PC-3 (cell line): Measurements from ENCODE around the gene RCCD1. TPM values are rescaled to one million over a fixed set of nuclear protein-coding genes. Genes with fewer than 3 reads are reported as not detected.
"Not testable (repeated sequence)": the region's sequence is repeated elsewhere in the genome, so short reads cannot be mapped to it uniquely, and the experiment has no call there.

Experiments used
- ATAC-seq: fragments of 200-7000 bp; cut with Tn5 transposase; 2 replicates; pipeline ENCODE4 v1.9.1; 2020; ENCODE audit warnings: mild to moderate bottlenecking, moderate library complexity
- BruUV-seq: library from RNA; stranded (reverse); fragments of 400-500 nt; replicated peaks from 2 replicates; lab custom pipeline; 2021; lab: Mats Ljungman, UMichigan
- CTCF ChIA-PET: fragments of 300-600 bp; sonication (Branson Sonifier 250); formaldehyde crosslinking; loops from one replicate; lab custom pipeline; 2022; ENCODE audit warnings: antibody characterized with exemption; lab: Charles Lee
- POLR2A ChIA-PET: fragments of 300-600 bp; sonication (Branson Sonifier 250); formaldehyde crosslinking; loops from one replicate; lab custom pipeline; 2022; ENCODE audit warnings: antibody characterized with exemption; ENCODE audit not compliant: unreplicated experiment; lab: Charles Lee
- DNase-seq: peaks from one replicate; pipeline ENCODE4 v3.0.0-alpha.2; 2015
- H2AFZ ChIP-seq: fragments of 300-600 bp; sonication (generic); 2 replicates; pipeline ENCODE4 v1.6.0; 2016; ENCODE audit warnings: antibody characterized with exemption, low read length
- H3F3A ChIP-seq: fragments of 300-600 bp; sonication (generic); one replicate; pipeline ENCODE4 v1.6.0; 2017; ENCODE audit warnings: antibody characterized with exemption, low read length, control low read depth, mild to moderate bottlenecking; ENCODE audit not compliant: unreplicated experiment
- H3K27ac ChIP-seq: fragments of 300-600 bp; sonication (generic); 2 replicates; pipeline ENCODE4 v1.5.1; 2016; ENCODE audit warnings: mild to moderate bottlenecking, low read length
- H3K27me3 ChIP-seq: fragments of 300-600 bp; sonication (generic); 2 replicates; pipeline ENCODE4 v1.6.1; 2016; ENCODE audit warnings: low read length, mixed read lengths
- H3K36me3 ChIP-seq: fragments of 300-600 bp; sonication (generic); 2 replicates; pipeline ENCODE4 v1.6.1; 2016; ENCODE audit warnings: low read depth, mixed run types, low read length, mixed read lengths
- H3K4me1 ChIP-seq: fragments of 300-600 bp; sonication (generic); 2 replicates; pipeline ENCODE4 v1.5.1; 2016; ENCODE audit warnings: low read length; ENCODE audit not compliant: insufficient read depth
- H3K4me2 ChIP-seq: fragments of 300-600 bp; sonication (generic); 2 replicates; pipeline ENCODE4 v1.6.0; 2016; ENCODE audit warnings: low read length
- H3K4me3 ChIP-seq: fragments of 300-600 bp; sonication (generic); 2 replicates; pipeline ENCODE4 v1.5.1; 2016; ENCODE audit warnings: mild to moderate bottlenecking, low read length, mixed read lengths
- H3K79me2 ChIP-seq: fragments of 300-600 bp; sonication (generic); 2 replicates; pipeline ENCODE4 v1.6.1; 2017; ENCODE audit warnings: low read length, mixed read lengths
- H3K9ac ChIP-seq: fragments of 300-600 bp; sonication (generic); 2 replicates; pipeline ENCODE4 v1.6.0; 2016; ENCODE audit warnings: mild to moderate bottlenecking, low read length
- H3K9me2 ChIP-seq: fragments of 300-600 bp; sonication (generic); replicated peaks from 2 replicates; pipeline ENCODE4 v1.6.1; 2016; ENCODE audit warnings: mixed run types, low read length, mixed read lengths
- H3K9me3 ChIP-seq: fragments of 300-600 bp; sonication (generic); 2 replicates; pipeline ENCODE4 v1.6.1; 2016; ENCODE audit warnings: low read length, mixed read lengths
- H4K20me1 ChIP-seq: fragments of 300-600 bp; sonication (generic); 2 replicates; pipeline ENCODE4 v1.6.1; 2016; ENCODE audit warnings: low read length, mixed read lengths
- CTCF ChIP-seq: fragments of 300-600 bp; sonication (generic); conservative IDR thresholded peaks from 2 replicates; pipeline ENCODE4 v1.5.1; 2017; ENCODE audit warnings: antibody characterized with exemption, low read depth, mild to moderate bottlenecking, low read length
- EZH2 ChIP-seq: fragments of 300-600 bp; sonication (generic); IDR thresholded peaks from one replicate; pipeline ENCODE4 v1.6.1; 2017; ENCODE audit warnings: antibody characterized with exemption, mild to moderate bottlenecking, low read length; ENCODE audit not compliant: unreplicated experiment
- EZH2phosphoT487 ChIP-seq: fragments of 300-600 bp; sonication (generic); IDR thresholded peaks from 2 replicates; pipeline ENCODE4 v1.6.1; 2018; ENCODE audit warnings: mild to moderate bottlenecking, antibody characterized with exemption, low read length, borderline replicate concordance
- intact Hi-C: fragments of 100-400 bp; cut with micrococcal nuclease; formaldehyde crosslinking; loops from 2 replicates; pipeline ENCODE4 v1.9.0; 2023
- total RNA-seq: library from RNA; depleted of rRNA; stranded (reverse); fragments of >200 nt; gene quantifications from 2 replicates; pipeline ENCODE4 v1.2.3, GENCODE V29; 2014

RCCD1 gene
- total RNA-seq, 1 experiment from 2014 or later: 9.2 TPM

- Histone ChIP-seq H3K9ac (no peak overlapping the region), H3F3A (no peaks in the 10 kb centered on the region), H2AFZ (no peak overlapping the region), H3K4me1 (peaks cover 3% of the 10 kb centered on the region; the same call in 1 of the 2 replicates), H3K4me3 (no peak overlapping the region), H3K27ac (no peak overlapping the region), H3K9me3 (no peaks in the 10 kb centered on the region), H3K27me3 (no peaks in the 10 kb centered on the region), H3K4me2 (no peak overlapping the region), H3K9me2 (no peaks in the 10 kb centered on the region), H4K20me1 (no peaks in the 10 kb centered on the region), H3K36me3 (no peaks in the 10 kb centered on the region), H3K79me2 (no peaks in the 10 kb centered on the region)
- ATAC-seq (no peak), DNase-seq (no peak)
- POLR2A ChIA-PET: no interaction called here
- CTCF ChIA-PET: no interaction called here
- no TSS peak for BruUV-seq
- TF ChIP-seq EZH2 (no peak), CTCF (no peak), EZH2phosphoT487 (no peak)
- intact Hi-C loops: no loop called here
These were observed 30.3 kb upstream of the RCCD1 start for GRCh38 chr15:90924375-90924774.

GRCh38 chr15:90926766-90927165 is 27.9 kb upstream of the RCCD1 start:
- H3K9ac ChIP-seq, H3K27me3 ChIP-seq, H3K9me2 ChIP-seq, CTCF ChIA-PET, DNase-seq, BruUV-seq, H3K79me2 ChIP-seq, H3K36me3 ChIP-seq, ATAC-seq, H3K27ac ChIP-seq, H3K4me2 ChIP-seq, H3K9me3 ChIP-seq, H3K4me3 ChIP-seq, intact Hi-C loops, POLR2A ChIA-PET, H3F3A ChIP-seq, H2AFZ ChIP-seq, H4K20me1 ChIP-seq: not testable (repeated sequence)
- H3K4me1 ChIP-seq: peaks cover 18% of the 10 kb centered on the region

- H3K27ac ChIP-seq, H3K9me3 ChIP-seq, H4K20me1 ChIP-seq, H3K4me2 ChIP-seq, H3K9me2 ChIP-seq, POLR2A ChIA-PET, H3K79me2 ChIP-seq, DNase-seq, H3K9ac ChIP-seq, H3K36me3 ChIP-seq, H3F3A ChIP-seq, H3K4me3 ChIP-seq, H2AFZ ChIP-seq, CTCF ChIA-PET, H3K27me3 ChIP-seq, ATAC-seq, intact Hi-C loops, BruUV-seq: not testable (repeated sequence)
- H3K4me1 ChIP-seq: peaks cover 24% of the 10 kb centered on the region
These were observed 26.6 kb upstream of the RCCD1 start for GRCh38 chr15:90928106-90928505.
